IMR-90 (cell line): ENCODE results near the gene DUSP3. TPM values are rescaled to one million over a fixed set of nuclear protein-coding genes. Genes with fewer than 3 reads are reported as not detected.

Source experiments
- ATAC-seq: fragments of 200-7000 bp; cut with Tn5 transposase; 2 replicates; pipeline ENCODE4 v1.9.1; 2020; ENCODE audit warnings: low read depth, mild to moderate bottlenecking, moderate library complexity
- BruUV-seq: library from RNA; stranded (reverse); fragments of 400-500 nt; replicated peaks from 2 replicates; lab custom pipeline; 2021; lab: Mats Ljungman, UMichigan
- CTCF ChIA-PET: fragments of 300-600 bp; formaldehyde crosslinking; extraction: SDS; loops from one replicate; lab custom pipeline; 2021; ENCODE audit warnings: antibody characterized with exemption; lab: Yijun Ruan, JAX
- POLR2A ChIA-PET: fragments of 300-600 bp; sonication (Branson Sonifier 250); formaldehyde crosslinking; loops from one replicate; lab custom pipeline; 2022; ENCODE audit warnings: antibody characterized with exemption; ENCODE audit not compliant: unreplicated experiment; lab: Charles Lee
- DNase-seq: peaks from one replicate; pipeline ENCODE4 v3.0.0; 2013
- H2AFZ ChIP-seq: replicated peaks from 2 replicates; pipeline ENCODE3; 2013; ENCODE audit warnings: low read length, mild to moderate bottlenecking; ENCODE audit not compliant: poor library complexity
- H2AK5ac ChIP-seq: 2 replicates; pipeline ENCODE4 v1.6.1; 2013; ENCODE audit warnings: low read depth, low read length, inconsistent platforms
- H2AK9ac ChIP-seq: replicated peaks from 2 replicates; pipeline ENCODE3; 2013; ENCODE audit warnings: mild to moderate bottlenecking, low read depth, low read length, moderate library complexity; ENCODE audit not compliant: poor library complexity
- H2BK120ac ChIP-seq: 2 replicates; pipeline ENCODE4 v1.6.1; 2013; ENCODE audit warnings: low read depth, low read length, inconsistent platforms
- H2BK15ac ChIP-seq: 3 replicates; pipeline ENCODE4 v1.6.1; 2013; ENCODE audit warnings: low read depth, low read length, inconsistent platforms
- H2BK20ac ChIP-seq: 2 replicates; pipeline ENCODE4 v1.6.1; 2013; ENCODE audit warnings: low read depth, mild to moderate bottlenecking, inconsistent platforms, low read length, moderate library complexity
- H2BK5ac ChIP-seq: 2 replicates; pipeline ENCODE4 v1.6.1; 2013; ENCODE audit warnings: mild to moderate bottlenecking, low read depth, low read length, inconsistent platforms; ENCODE audit not compliant: poor library complexity, severe bottlenecking
- H3K14ac ChIP-seq: replicated peaks from 2 replicates; pipeline ENCODE4 v1.6.1; 2013; ENCODE audit warnings: low read depth, low read length, inconsistent platforms
- H3K18ac ChIP-seq: 2 replicates; pipeline ENCODE4 v1.6.1; 2013; ENCODE audit warnings: low read depth, low read length, control low read depth
- H3K23ac ChIP-seq: 2 replicates; pipeline ENCODE4 v1.6.1; 2013; ENCODE audit warnings: low read depth, low read length, inconsistent platforms
- H3K27ac ChIP-seq: 2 replicates; pipeline ENCODE4 v1.5.1; 2013; ENCODE audit warnings: mild to moderate bottlenecking, control low read depth, low read length; ENCODE audit not compliant: insufficient read depth
- H3K27me3 ChIP-seq: 2 replicates; pipeline ENCODE4 v1.6.1; 2013; ENCODE audit warnings: low read length; ENCODE audit not compliant: control insufficient read depth, insufficient read depth
- H3K36me3 ChIP-seq: 2 replicates; pipeline ENCODE4 v1.6.1; 2013; ENCODE audit warnings: low read length, mixed read lengths; ENCODE audit not compliant: control insufficient read depth, insufficient read depth
- H3K4ac ChIP-seq: 2 replicates; pipeline ENCODE4 v1.6.1; 2013; ENCODE audit warnings: low read depth, low read length, inconsistent platforms
- H3K4me1 ChIP-seq: 2 replicates; pipeline ENCODE4 v1.6.1; 2013; ENCODE audit warnings: low read length, mixed read lengths; ENCODE audit not compliant: control insufficient read depth, insufficient read depth
- H3K4me2 ChIP-seq: 2 replicates; pipeline ENCODE4 v1.6.1; 2013; ENCODE audit warnings: low read depth, mild to moderate bottlenecking, control low read depth, low read length, moderate library complexity
- H3K4me3 ChIP-seq: 2 replicates; pipeline ENCODE4 v1.5.1; 2013; ENCODE audit warnings: low read depth, mild to moderate bottlenecking, control low read depth, low read length, moderate library complexity; ENCODE audit not compliant: insufficient read depth
- H3K56ac ChIP-seq: 2 replicates; pipeline ENCODE4 v1.6.1; 2013; ENCODE audit warnings: low read length, inconsistent platforms; ENCODE audit not compliant: insufficient read depth; ENCODE audit errors: extremely low read depth
- H3K79me1 ChIP-seq, 2 experiments: 2 replicates each; pipeline ENCODE4 v1.6.1; 2013; ENCODE audit warnings: low read length in 2 of 2, inconsistent platforms in 1 of 2, low read depth in 1 of 2
- H3K9ac ChIP-seq: 2 replicates; pipeline ENCODE4 v1.6.1; 2013; ENCODE audit warnings: low read depth, low read length, control low read depth
- H3K9me1 ChIP-seq: 2 replicates; pipeline ENCODE4 v1.6.1; 2013; ENCODE audit warnings: low read length, inconsistent platforms; ENCODE audit not compliant: insufficient read depth
- H3K9me3 ChIP-seq: 2 replicates; pipeline ENCODE4 v1.6.1; 2013; ENCODE audit warnings: low read length; ENCODE audit not compliant: control insufficient read depth, insufficient read depth
- H4K20me1 ChIP-seq: 2 replicates; pipeline ENCODE4 v1.6.1; 2013; ENCODE audit warnings: low read length, inconsistent platforms; ENCODE audit not compliant: insufficient read depth
- H4K5ac ChIP-seq: 2 replicates; pipeline ENCODE4 v1.6.1; 2013; ENCODE audit warnings: mild to moderate bottlenecking, low read depth, low read length, control low read depth
- H4K8ac ChIP-seq, 2 experiments: 2 replicates each; pipeline ENCODE4 v1.6.1; 2013; ENCODE audit warnings: low read depth in 2 of 2, low read length in 2 of 2, control low read depth in 1 of 2, inconsistent platforms in 1 of 2
- H4K91ac ChIP-seq: 2 replicates; pipeline ENCODE4 v1.6.1; 2013; ENCODE audit warnings: low read depth, low read length, inconsistent platforms; ENCODE audit not compliant: insufficient read depth
- CEBPB ChIP-seq: IDR thresholded peaks from 2 replicates; pipeline ENCODE4 v1.6.1; 2012; ENCODE audit warnings: low read depth, low read length, improper control_type of control experiment
- CHD1 ChIP-seq: IDR thresholded peaks from 2 replicates; pipeline ENCODE4 v1.6.1; 2012; ENCODE audit warnings: low read depth, low read length, improper control_type of control experiment
- CTCF ChIP-seq: conservative IDR thresholded peaks from 2 replicates; pipeline ENCODE4 v1.5.1; 2012; ENCODE audit warnings: mild to moderate bottlenecking, low read depth, low read length, improper control_type of control experiment
- FOS ChIP-seq: fragments of 150-350 bp; IDR thresholded peaks from 2 replicates; pipeline ENCODE4 v1.6.1; 2016; ENCODE audit warnings: low read depth, low read length
- MAZ ChIP-seq: IDR thresholded peaks from 2 replicates; pipeline ENCODE4 v1.6.1; 2012; ENCODE audit warnings: low read depth, mild to moderate bottlenecking, low read length, improper control_type of control experiment, moderate library complexity, borderline replicate concordance
- MXI1 ChIP-seq: IDR thresholded peaks from 2 replicates; pipeline ENCODE4 v1.6.1; 2012; ENCODE audit warnings: low read depth, mild to moderate bottlenecking, low read length, moderate library complexity, borderline replicate concordance
- NFE2L2 ChIP-seq: fragments of 150-350 bp; IDR thresholded peaks from 2 replicates; pipeline ENCODE4 v1.6.1; 2016; ENCODE audit warnings: low read depth, mild to moderate bottlenecking, low read length
- POLR2A ChIP-seq: IDR thresholded peaks from 2 replicates; pipeline ENCODE4 v1.6.1; 2012; ENCODE audit warnings: mild to moderate bottlenecking, low read depth, low read length
- RAD21 ChIP-seq: IDR thresholded peaks from 2 replicates; pipeline ENCODE4 v1.6.1; 2012; ENCODE audit warnings: low read length, improper control_type of control experiment
- RFX5 ChIP-seq: IDR thresholded peaks from 2 replicates; pipeline ENCODE4 v1.8.0; 2012; ENCODE audit warnings: low read depth, mild to moderate bottlenecking, low read length, moderate library complexity
- SMC3 ChIP-seq: fragments of 150-350 bp; IDR thresholded peaks from 2 replicates; pipeline ENCODE4 v1.6.1; 2016; ENCODE audit warnings: low read depth, mild to moderate bottlenecking, antibody characterized with exemption, low read length, moderate library complexity
- WGBS, 2 experiments: methylation state at CpG; one replicate each; pipeline versions ENCODE4 v1.1.5 to v1.1.7; 2013; ENCODE audit warnings: missing lambda C conversion rate in 2 of 2; ENCODE audit not compliant: insufficient read length in 1 of 2; ENCODE audit errors: extremely low coverage in 2 of 2; 5-methylcytosine and 5-hydroxymethylcytosine counted together
- dilution Hi-C: fragments of 300-500 bp; cut with HindIII; formaldehyde crosslinking; loops from one replicate; pipeline ENCODE4 v1.14.3; 2018; ENCODE audit warnings: low sequenced_read_pairs; ENCODE audit not compliant: unreplicated experiment
- in situ Hi-C: fragments of 300-500 bp; cut with MboI; formaldehyde crosslinking; loops from 3 replicates; pipeline ENCODE4 v1.14.3; 2019; ENCODE audit warnings: low sequenced_read_pairs, inconsistent platforms, mixed read lengths
- intact Hi-C: fragments of 100-400 bp; cut with micrococcal nuclease; formaldehyde crosslinking; loops from 2 replicates; pipeline ENCODE4 v1.10.0; 2022
- polyA plus RNA-seq, 3 experiments: library from polyadenylated mRNA; depleted of rRNA; stranded (reverse); fragments of >200 nt; gene quantifications; 2 replicates each; pipeline ENCODE4 v1.2.3, GENCODE V29; 2012; ENCODE audit warnings: low replicate concordance in 1 of 3
- total RNA-seq: library from RNA; depleted of rRNA; stranded (reverse); fragments of >200 nt; gene quantifications from 2 replicates; pipeline ENCODE4 v1.2.3, GENCODE V29; 2012
- TF ChIP-seq, protein P1 (sequence below): fragments of 150-350 bp; IDR thresholded peaks from 2 replicates; pipeline ENCODE4 v1.6.1; 2017; ENCODE audit warnings: mild to moderate bottlenecking, antibody characterized with exemption, low read length, low read depth

Gene DUSP3
- total and polyA plus RNA-seq, 2 of the 4 experiments (the other 2 are of a cell fraction): 33.3 to 40.9 TPM

GRCh38 chr17:43820759-43821158 is 42.0 kb upstream of the DUSP3 start (continued):
- no peak for TF ChIP-seq RAD21
- no peak for TF ChIP-seq MAZ
- no peak for TF ChIP-seq CEBPB

DNA sequence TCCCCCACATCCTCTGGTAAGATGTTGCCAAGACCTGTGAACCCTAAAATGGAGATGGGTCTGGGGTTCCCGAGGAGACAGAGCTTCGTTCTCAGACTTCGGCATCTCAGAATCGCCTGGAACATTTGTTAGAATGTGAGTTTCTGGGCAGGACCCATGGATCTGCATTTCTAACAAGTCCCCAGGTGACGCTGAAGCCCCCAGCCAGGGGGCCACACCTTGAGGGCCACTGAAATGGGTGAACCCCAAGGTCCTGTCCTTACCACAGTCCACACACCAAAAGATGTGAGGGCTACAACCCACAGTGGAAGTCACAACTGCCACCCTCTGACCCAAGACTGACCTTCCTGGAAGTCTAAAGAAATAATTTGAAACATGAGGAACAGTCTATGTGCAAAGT is 40.2 kb upstream of the DUSP3 start:
- Histone ChIP-seq H3K4ac (no peak overlapping the region), H3K18ac (no peak overlapping the region), H4K8ac (no peak overlapping the region), H3K23ac (no peak overlapping the region), H2BK5ac (no peak overlapping the region), H3K27me3 (no peaks in the 10 kb centered on the region), H4K91ac (no peak overlapping the region), H3K56ac (no peak overlapping the region), H2BK20ac (no peak overlapping the region), H2AK5ac (no peak overlapping the region), H3K9ac (no peak overlapping the region), H2BK15ac (no peak overlapping the region), H3K4me2 (no peak overlapping the region), H2BK120ac (no peak overlapping the region), H4K5ac (no peak overlapping the region), H3K36me3 (peaks cover 10% of the 10 kb centered on the region), H3K9me3 (no peaks in the 10 kb centered on the region), H2AK9ac (no peak overlapping the region), H3K79me1 (peaks cover 3 to 11% of the 10 kb centered on the region in 2 experiments; a peak in 1 of 4 replicates), H2AFZ (no peak overlapping the region), H3K9me1 (peaks cover 15% of the 10 kb centered on the region; the same call in 1 of the 2 replicates), H4K20me1 (no peaks in the 10 kb centered on the region), H3K14ac (no peak overlapping the region), H3K4me3 (no peak overlapping the region), H3K27ac (no peak overlapping the region), H3K4me1 (peaks cover 13% of the 10 kb centered on the region)
- dilution Hi-C loops: no loop called here
- ATAC-seq (no peak), DNase-seq (no peak)
- BruUV-seq: no TSS peak
- ChIA-PET CTCF (interaction anchor here (0.6 to 1.8 kb wide), 2 partner anchors 22 to 825 kb away, joined by 3 to 5 read pairs; no protein-coding TSS in a partner anchor), POLR2A (no interaction called here)
- in situ Hi-C loops: no loop called here
- no CpG with 5 or more reads among the region's 5 CpGs for WGBS, 2 experiments
- no peak for TF ChIP-seq MXI1
- TF ChIP-seq MAZ: no peak
- TF ChIP-seq CEBPB: no peak
- no peak for TF ChIP-seq NFE2L2
- TF ChIP-seq RAD21: no peak
- TF ChIP-seq, protein P1, sequence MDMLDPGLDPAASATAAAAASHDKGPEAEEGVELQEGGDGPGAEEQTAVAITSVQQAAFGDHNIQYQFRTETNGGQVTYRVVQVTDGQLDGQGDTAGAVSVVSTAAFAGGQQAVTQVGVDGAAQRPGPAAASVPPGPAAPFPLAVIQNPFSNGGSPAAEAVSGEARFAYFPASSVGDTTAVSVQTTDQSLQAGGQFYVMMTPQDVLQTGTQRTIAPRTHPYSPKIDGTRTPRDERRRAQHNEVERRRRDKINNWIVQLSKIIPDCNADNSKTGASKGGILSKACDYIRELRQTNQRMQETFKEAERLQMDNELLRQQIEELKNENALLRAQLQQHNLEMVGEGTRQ: no peak
- TF ChIP-seq FOS: no peak
- TF ChIP-seq RFX5: no peak
- no peak for TF ChIP-seq CHD1
- TF ChIP-seq SMC3: no peak
- no peak for TF ChIP-seq CTCF
- TF ChIP-seq POLR2A: no peak
- intact Hi-C loops: no loop called here
